ENCODE measurements around the gene CASP10.

- TF ChIP-seq CTCF (IDR thresholded peaks at IDR 0.05) = no peak
- no peak for TF ChIP-seq POLR2A (IDR thresholded peaks at IDR 0.05)
Observed at GRCh38 chr2:201156036-201156435, 26.9 kb upstream of the CASP10 start.

Data from esophagus squamous epithelium (tissue), 4 donors.